K562 (cell line): ENCODE results near the gene BIRC5. TPM values are rescaled to one million over a fixed set of nuclear protein-coding genes. Genes with fewer than 3 reads are reported as not detected.

Source experiments
- BACH1 ChIP-seq: fragments of 200-800 bp; sonication (Bioruptor generic); IDR thresholded peaks from 2 replicates; pipeline ENCODE4 v1.6.1; 2016; ENCODE audit warnings: missing genetic modification characterization, missing compliant biosample characterization
- CBFB ChIP-seq: sonication (generic); formaldehyde crosslinking; IDR thresholded peaks from 2 replicates; pipeline ENCODE4 v1.4.0; 2020; ENCODE audit warnings: mild to moderate bottlenecking, missing genetic modification reagents
- CBX2 ChIP-seq: fragments of 200-600 bp; sonication (generic); IDR thresholded peaks from one replicate; pipeline ENCODE4 v1.6.1; 2012; ENCODE audit warnings: mild to moderate bottlenecking, low read length, inconsistent platforms; ENCODE audit not compliant: insufficient read depth, poor library complexity, severe bottlenecking
- CCNT2 ChIP-seq: IDR thresholded peaks from 2 replicates; pipeline ENCODE4 v1.6.1; 2011; ENCODE audit warnings: borderline replicate concordance, low read depth, mild to moderate bottlenecking, moderate library complexity, mixed read lengths, low read length; ENCODE audit not compliant: insufficient read length; ENCODE audit errors: extremely low read depth
- DMBX1 ChIP-seq: fragments of 250-450 bp; sonication (Bioruptor Pico); IDR thresholded peaks from 2 replicates; pipeline ENCODE4 v1.8.0; 2022; ENCODE audit warnings: inconsistent platforms, mild to moderate bottlenecking, moderate library complexity, borderline replicate concordance
- ETV5 ChIP-seq: sonication (generic); formaldehyde crosslinking; IDR thresholded peaks from 2 replicates; pipeline ENCODE4 v1.4.0; 2020; ENCODE audit warnings: low read depth, mild to moderate bottlenecking, missing genetic modification reagents
- FOXJ2 ChIP-seq: fragments of 200-800 bp; sonication (Bioruptor generic); IDR thresholded peaks from 2 replicates; pipeline ENCODE4 v1.6.1; 2016; ENCODE audit warnings: missing genetic modification characterization, missing compliant biosample characterization
- FOXJ3 ChIP-seq: sonication (generic); formaldehyde crosslinking; IDR thresholded peaks from 2 replicates; pipeline ENCODE4 v1.4.0; 2020; ENCODE audit warnings: mild to moderate bottlenecking, missing genetic modification reagents
- FOXK2 ChIP-seq, 2 experiments: fragments of 450-650 bp; IDR thresholded peaks in 1 of 2; conservative IDR thresholded peaks in 1 of 2; 2 replicates each; pipeline ENCODE4 v1.6.1; 2016; ENCODE audit warnings: low read depth in 2 of 2, mild to moderate bottlenecking in 1 of 2
- FUS ChIP-seq: fragments of 200-400 bp; formaldehyde crosslinking; optimal IDR thresholded peaks from 2 replicates; pipeline ENCODE3; 2017; ENCODE audit warnings: low read depth, low read length
- ILF3 ChIP-seq: fragments of 450-650 bp; IDR thresholded peaks from 2 replicates; pipeline ENCODE4 v1.6.1; 2018; ENCODE audit warnings: antibody characterized with exemption, mild to moderate bottlenecking, moderate library complexity, borderline replicate concordance
- KDM5B ChIP-seq: fragments of 200-600 bp; sonication (generic); IDR thresholded peaks from 2 replicates; pipeline ENCODE4 v1.6.1; 2012; ENCODE audit warnings: low read depth, mild to moderate bottlenecking, moderate library complexity, low read length, control low read depth, inconsistent platforms; ENCODE audit not compliant: insufficient replicate concordance
- MBD2 ChIP-seq: sonication (generic); IDR thresholded peaks from 2 replicates; pipeline ENCODE4 v1.6.1; 2016; ENCODE audit warnings: low read depth, borderline replicate concordance
- POLR2AphosphoS5 ChIP-seq: IDR thresholded peaks from 2 replicates; pipeline ENCODE4 v1.6.1; 2011; ENCODE audit warnings: mild to moderate bottlenecking, low read depth, low read length, moderate library complexity; ENCODE audit not compliant: control insufficient read depth, insufficient read depth
- POLR3G ChIP-seq: IDR thresholded peaks from 2 replicates; pipeline ENCODE4 v1.6.1; 2011; ENCODE audit not compliant: insufficient read length, insufficient replicate concordance; ENCODE audit errors: extremely low read depth
- PTTG1 ChIP-seq: fragments of 450-650 bp; IDR thresholded peaks from 2 replicates; pipeline ENCODE4 v1.6.1; 2016; ENCODE audit warnings: low read depth, mild to moderate bottlenecking, missing genetic modification characterization, missing compliant biosample characterization
- TBP ChIP-seq: optimal IDR thresholded peaks from 2 replicates; pipeline ENCODE3; 2011; ENCODE audit warnings: low read depth, low read length, improper control_type of control experiment
- TGIF2 ChIP-seq: sonication (generic); formaldehyde crosslinking; IDR thresholded peaks from 2 replicates; pipeline ENCODE4 v1.8.1; 2022; ENCODE audit warnings: mild to moderate bottlenecking, missing genetic modification reagents, moderate library complexity
- ZC3H8 ChIP-seq: fragments of 450-650 bp; IDR thresholded peaks from 2 replicates; pipeline ENCODE4 v1.6.1; 2017
- ZNF436 ChIP-seq: fragments of 250-450, 450-650 bp; sonication (Bioruptor Pico); formaldehyde crosslinking; IDR thresholded peaks from 2 replicates; pipeline ENCODE4 v1.7.0; 2020; ENCODE audit warnings: mild to moderate bottlenecking
- ZNF445 ChIP-seq: fragments of 250-450 bp; sonication (Bioruptor Pico); IDR thresholded peaks from 2 replicates; pipeline ENCODE4 v1.4.0; 2020; ENCODE audit warnings: low read depth, mild to moderate bottlenecking, moderate library complexity
- ZNF77 ChIP-seq: fragments of 250-450 bp; sonication (Bioruptor Pico); IDR thresholded peaks from 2 replicates; pipeline ENCODE4 v1.5.0; 2020
- polyA plus RNA-seq, 8 experiments: library from polyadenylated mRNA; depleted of rRNA in 4 of 8; stranded (reverse) in 5 of 8; unstranded in 3 of 8; fragments of >200 nt; fragmentation: Nextera tagmentation in 2 of 8; fragmentation: Illumina TruSeq in 1 of 8; extraction: Ambion mirVana in 2 of 8; extraction: Trizol in 1 of 8; gene quantifications; 2 replicates each; pipeline versions ENCODE4 v1.2.1 to v1.2.3, GENCODE V29; 2011 to 2014; ENCODE audit warnings: inconsistent platforms in 1 of 8, missing spikeins in 1 of 8
- total RNA-seq, 7 experiments: library from RNA; depleted of rRNA in 6 of 7; stranded (reverse); fragments of >200 nt in 6 of 7; fragmentation: Illumina TruSeq in 2 of 7; extraction: Trizol in 2 of 7; gene quantifications; 2 replicates each; pipeline versions ENCODE4 v1.2.1 to v1.2.3, GENCODE V29; 2011 to 2021; ENCODE audit warnings: low replicate concordance in 1 of 7
- TF ChIP-seq, protein P1 (sequence below): fragments of 450-650 bp; IDR thresholded peaks from 2 replicates; pipeline ENCODE4 v1.6.1; 2017; ENCODE audit warnings: antibody characterized with exemption, mild to moderate bottlenecking

BIRC5 gene
- total and polyA plus RNA-seq, 9 of the 15 experiments (the other 6 are each of a cell fraction or from before 2014, with no cell fraction given), result 64.4 to 140 (median 101) TPM

DNA sequence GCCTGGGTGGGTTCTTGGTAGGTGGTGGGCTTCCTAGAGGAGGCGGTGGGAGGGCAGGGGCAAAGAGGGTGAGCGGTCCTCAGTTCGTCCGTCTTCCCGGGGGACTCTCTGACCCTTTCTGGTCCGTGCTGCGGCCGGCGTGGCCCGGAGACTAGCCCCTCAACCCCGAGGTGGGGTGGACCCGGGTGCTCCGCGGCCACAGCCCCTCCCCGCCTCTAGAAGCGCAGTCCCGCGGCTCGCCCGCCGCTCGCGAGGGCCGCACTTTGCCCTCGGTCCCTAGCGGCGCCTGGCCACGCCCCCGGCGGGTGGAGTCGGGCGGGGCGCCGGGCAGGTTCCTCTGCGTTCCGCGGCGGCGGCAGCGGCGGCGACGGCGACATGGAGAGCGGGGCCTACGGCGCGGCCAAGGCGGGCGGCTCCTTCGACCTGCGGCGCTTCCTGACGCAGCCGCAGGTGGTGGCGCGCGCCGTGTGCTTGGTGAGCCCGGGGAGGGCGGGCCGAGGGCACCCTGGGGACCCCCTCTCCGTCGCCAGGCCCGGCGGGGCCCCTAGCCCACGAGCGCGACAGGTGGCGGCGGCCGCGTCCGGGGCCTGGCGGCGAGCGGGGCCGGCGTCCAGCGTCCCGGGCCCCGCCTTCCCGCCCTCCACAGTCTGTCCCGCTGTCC, 45.7 kb upstream of the BIRC5 start, which contains the start of gene SYNGR2 (continued):
- TF ChIP-seq, protein P1, sequence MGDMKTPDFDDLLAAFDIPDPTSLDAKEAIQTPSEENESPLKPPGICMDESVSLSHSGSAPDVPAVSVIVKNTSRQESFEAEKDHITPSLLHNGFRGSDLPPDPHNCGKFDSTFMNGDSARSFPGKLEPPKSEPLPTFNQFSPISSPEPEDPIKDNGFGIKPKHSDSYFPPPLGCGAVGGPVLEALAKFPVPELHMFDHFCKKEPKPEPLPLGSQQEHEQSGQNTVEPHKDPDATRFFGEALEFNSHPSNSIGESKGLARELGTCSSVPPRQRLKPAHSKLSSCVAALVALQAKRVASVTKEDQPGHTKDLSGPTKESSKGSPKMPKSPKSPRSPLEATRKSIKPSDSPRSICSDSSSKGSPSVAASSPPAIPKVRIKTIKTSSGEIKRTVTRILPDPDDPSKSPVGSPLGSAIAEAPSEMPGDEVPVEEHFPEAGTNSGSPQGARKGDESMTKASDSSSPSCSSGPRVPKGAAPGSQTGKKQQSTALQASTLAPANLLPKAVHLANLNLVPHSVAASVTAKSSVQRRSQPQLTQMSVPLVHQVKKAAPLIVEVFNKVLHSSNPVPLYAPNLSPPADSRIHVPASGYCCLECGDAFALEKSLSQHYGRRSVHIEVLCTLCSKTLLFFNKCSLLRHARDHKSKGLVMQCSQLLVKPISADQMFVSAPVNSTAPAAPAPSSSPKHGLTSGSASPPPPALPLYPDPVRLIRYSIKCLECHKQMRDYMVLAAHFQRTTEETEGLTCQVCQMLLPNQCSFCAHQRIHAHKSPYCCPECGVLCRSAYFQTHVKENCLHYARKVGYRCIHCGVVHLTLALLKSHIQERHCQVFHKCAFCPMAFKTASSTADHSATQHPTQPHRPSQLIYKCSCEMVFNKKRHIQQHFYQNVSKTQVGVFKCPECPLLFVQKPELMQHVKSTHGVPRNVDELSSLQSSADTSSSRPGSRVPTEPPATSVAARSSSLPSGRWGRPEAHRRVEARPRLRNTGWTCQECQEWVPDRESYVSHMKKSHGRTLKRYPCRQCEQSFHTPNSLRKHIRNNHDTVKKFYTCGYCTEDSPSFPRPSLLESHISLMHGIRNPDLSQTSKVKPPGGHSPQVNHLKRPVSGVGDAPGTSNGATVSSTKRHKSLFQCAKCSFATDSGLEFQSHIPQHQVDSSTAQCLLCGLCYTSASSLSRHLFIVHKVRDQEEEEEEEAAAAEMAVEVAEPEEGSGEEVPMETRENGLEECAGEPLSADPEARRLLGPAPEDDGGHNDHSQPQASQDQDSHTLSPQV, result 0 out of 2 replicates have a peak, but pooled peaks have one; percentile 52
- TF ChIP-seq FOXK2 (conservative IDR thresholded peaks at IDR 0.05 in 1 of 2, IDR thresholded peaks at IDR 0.05 in 1 of 2; ENCODE audit: low read depth in 2 of 2), result no peak
- TF ChIP-seq ZC3H8, result no peak
- no peak for TF ChIP-seq ZNF77
- TF ChIP-seq TBP, result peak; percentile 52
- no peak for TF ChIP-seq BACH1
- TF ChIP-seq FUS, result peak; percentile 46
- peak; percentile 89 for TF ChIP-seq CCNT2
- 0 out of 2 replicates have a peak, but pooled peaks have one; percentile 51 for TF ChIP-seq POLR2AphosphoS5
- no peak for TF ChIP-seq CBX2
- no peak for TF ChIP-seq KDM5B
- TF ChIP-seq DMBX1 (CRISPR knock-in tag), result no peak
- 0 out of 2 replicates have a peak, but pooled peaks have one; percentile 25 for TF ChIP-seq ETV5 (CRISPR knock-in tag)
- TF ChIP-seq ILF3, result peak; percentile 94; the same call in 1 of the 2 replicates
- TF ChIP-seq TGIF2, result no peak
- TF ChIP-seq FOXJ3 (CRISPR knock-in tag), result no peak
- peak; percentile 7; the same call in 1 of the 2 replicates for TF ChIP-seq MBD2
- no peak for TF ChIP-seq FOXJ2
- 0 out of 2 replicates have a peak, but pooled peaks have one; percentile 8 for TF ChIP-seq ZNF436 (CRISPR knock-in tag)
- TF ChIP-seq CBFB (CRISPR knock-in tag), result no peak
- no peak for TF ChIP-seq POLR3G
- TF ChIP-seq PTTG1 (tag), result no peak
- no peak for TF ChIP-seq ZNF445
